Hepatic stellate cell (primary cell): ENCODE results near the gene ALDH3B2.
"Not testable (repeated sequence)": the region's sequence is repeated elsewhere in the genome, so short reads cannot be mapped to it uniquely, and the experiment has no call there.

Experiments
- DNase-seq: peaks from one replicate; pipeline ENCODE4 v3.0.0; 2011; ENCODE audit warnings: low spot score

ALDH3B2 gene

GRCh38 chr11:67685641-67686332 is 11.4 kb upstream of the ALDH3B2 start:
- DNase-seq: not testable (repeated sequence)

GRCh38 chr11:67682126-67683034 is 8.0 kb upstream of the ALDH3B2 start:
- not testable (repeated sequence) for DNase-seq

- no peak for DNase-seq
Measured at GRCh38 chr11:67680696-67681470, 6.5 kb upstream of the ALDH3B2 start.

- no peak for DNase-seq
Measured at GRCh38 chr11:67675058-67675747, 780 bp upstream of the ALDH3B2 start.

GRCh38 chr11:67673902-67674301 is 521 bp downstream of the ALDH3B2 start:
- DNase-seq: no peak

- no peak for DNase-seq
Measured at GRCh38 chr11:67673358-67673757, 1.1 kb downstream of the ALDH3B2 start.

- no peak for DNase-seq
Measured at GRCh38 chr11:67671211-67671520, 3.3 kb downstream of the ALDH3B2 start.

- no peak for DNase-seq
Measured at GRCh38 chr11:67670316-67671210, 3.9 kb downstream of the ALDH3B2 start.

GRCh38 chr11:67668192-67668551 is 6.3 kb downstream of the ALDH3B2 start:
- DNase-seq: no peak

GRCh38 chr11:67667490-67668191 is 6.8 kb downstream of the ALDH3B2 start:
- no peak for DNase-seq

- peak; percentile 7 for DNase-seq
Measured at GRCh38 chr11:67666676-67667489, 7.5 kb downstream of the ALDH3B2 start.

GRCh38 chr11:67666303-67666645 is 8.1 kb downstream of the ALDH3B2 start:
- no peak for DNase-seq

- DNase-seq: peak; percentile 32
Measured at GRCh38 chr11:67665541-67666302, 8.7 kb downstream of the ALDH3B2 start.

GRCh38 chr11:67664696-67665540 is 9.5 kb downstream of the ALDH3B2 start:
- no peak for DNase-seq

GRCh38 chr11:67664213-67664585 is 10.2 kb downstream of the ALDH3B2 start:
- no peak for DNase-seq

GRCh38 chr11:67663532-67664212 is 10.8 kb downstream of the ALDH3B2 start:
- peak; percentile 5 for DNase-seq

- DNase-seq: peak; percentile 2
Measured at GRCh38 chr11:67662835-67663531, 11.4 kb downstream of the ALDH3B2 start.
